Heart left ventricle (tissue), 13 donors: ENCODE data around the gene MYO1H.

ENCODE experiments used
- POLR2A ChIP-seq, 2 donors: fragments of 450-650 bp; IDR thresholded peaks; one replicate each; pipeline ENCODE4 v1.6.1; 2017; ENCODE audit warnings: antibody characterized with exemption in 2 of 2, mild to moderate bottlenecking in 2 of 2, moderate library complexity in 2 of 2
- TF ChIP-seq, protein P1 (sequence below), 12 donors: fragments of 200-600 bp; sonication (generic) in 4 of 12; IDR thresholded peaks; one replicate each; pipeline versions ENCODE4 v1.5.0 to v1.8.0; 2018 to 2022; ENCODE audit warnings: antibody characterized with exemption in 12 of 12, mild to moderate bottlenecking in 5 of 12
- donor health status: ischemic (EF 13 %, LVEDD 7.1; RV severe dilation, severe dysfunction).
- donor health status: DM: no; HTN: yes; CAD: no.
- donor health status: DM: no; HTN: no; CAD: no.
- donor health status: ischemic (EF 25% LVEDD 6.9; RV normal size, moderate dysfunction).
- donor health status: ischemic (EF 25% LVEDD 5.7; RV mildly dilated, moderate dysfunction).
- donor health status: ischemic (EF 35%, LVEDD 5.7; RV mildly dilated, moderate dysfunction).
- donor health status: nonischemic (EF 11% LVEDD 7.7; RV severe dilation, severe dysfunction).
- donor health status: DM: yes; HTN: yes; CAD: no.
- donor health status: PGD.
- donor health status: ischemic (EF 29% LVEDD 5.4; RV normal size, mild dysfunction).
- donor health status: nonischemic (EF 23%, LVEDD 6.1; RV moderate dilation, normal function).

DNA sequence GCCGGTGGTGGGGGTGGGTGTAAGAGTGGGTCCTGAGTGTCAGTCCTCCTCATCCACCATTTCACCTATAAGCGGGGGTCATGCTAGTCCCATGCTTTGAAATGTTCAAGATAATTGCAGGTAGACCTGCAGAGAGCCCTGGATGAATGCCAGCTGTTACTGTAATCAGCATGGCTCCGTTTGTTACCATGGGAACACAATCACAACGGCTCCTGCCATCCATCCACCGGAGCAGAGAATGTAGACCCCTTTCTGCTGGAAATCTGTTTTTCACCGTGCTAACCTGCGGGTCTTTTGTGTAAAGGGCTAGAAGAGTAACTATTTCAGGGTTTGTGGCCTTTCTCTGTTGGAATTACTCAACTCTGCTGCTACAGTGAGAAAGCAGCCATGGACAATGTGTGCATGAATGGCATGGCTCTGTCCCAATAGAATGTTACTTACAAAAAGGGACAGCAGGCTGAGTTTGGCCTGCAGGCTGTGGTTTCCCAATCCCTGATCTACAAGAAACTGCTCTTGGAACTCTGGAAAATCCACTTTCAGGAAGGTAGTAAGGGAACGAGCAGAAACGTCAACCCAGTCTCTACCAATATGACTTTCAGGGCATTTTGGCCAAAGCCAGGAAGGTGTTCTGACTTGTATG lies 93.3 kb downstream of the MYO1H start:
- TF ChIP-seq POLR2A (IDR thresholded peaks at IDR 0.05): no peak
- TF ChIP-seq, protein P1, sequence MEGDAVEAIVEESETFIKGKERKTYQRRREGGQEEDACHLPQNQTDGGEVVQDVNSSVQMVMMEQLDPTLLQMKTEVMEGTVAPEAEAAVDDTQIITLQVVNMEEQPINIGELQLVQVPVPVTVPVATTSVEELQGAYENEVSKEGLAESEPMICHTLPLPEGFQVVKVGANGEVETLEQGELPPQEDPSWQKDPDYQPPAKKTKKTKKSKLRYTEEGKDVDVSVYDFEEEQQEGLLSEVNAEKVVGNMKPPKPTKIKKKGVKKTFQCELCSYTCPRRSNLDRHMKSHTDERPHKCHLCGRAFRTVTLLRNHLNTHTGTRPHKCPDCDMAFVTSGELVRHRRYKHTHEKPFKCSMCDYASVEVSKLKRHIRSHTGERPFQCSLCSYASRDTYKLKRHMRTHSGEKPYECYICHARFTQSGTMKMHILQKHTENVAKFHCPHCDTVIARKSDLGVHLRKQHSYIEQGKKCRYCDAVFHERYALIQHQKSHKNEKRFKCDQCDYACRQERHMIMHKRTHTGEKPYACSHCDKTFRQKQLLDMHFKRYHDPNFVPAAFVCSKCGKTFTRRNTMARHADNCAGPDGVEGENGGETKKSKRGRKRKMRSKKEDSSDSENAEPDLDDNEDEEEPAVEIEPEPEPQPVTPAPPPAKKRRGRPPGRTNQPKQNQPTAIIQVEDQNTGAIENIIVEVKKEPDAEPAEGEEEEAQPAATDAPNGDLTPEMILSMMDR (IDR thresholded peaks at IDR 0.05): no peak
